GM12864 (cell line): ENCODE measurements around the gene TAF6.
A peak's percentile ranks its signal among the peaks of the same experiment; 100 is the strongest.

ENCODE experiments used
- DNase-seq: peaks from one replicate; pipeline ENCODE4 v3.0.0-alpha.2; 2011; ENCODE audit warnings: low read depth
- H3K4me3 ChIP-seq: 2 replicates; pipeline ENCODE4 v1.5.1; 2011; ENCODE audit warnings: mild to moderate bottlenecking, low read depth, low read length, control low read depth
- CTCF ChIP-seq: IDR thresholded peaks from 2 replicates; pipeline ENCODE4 v1.5.1; 2011; ENCODE audit warnings: low read depth, mild to moderate bottlenecking, moderate library complexity, low read length, control low read depth, inconsistent platforms; ENCODE audit errors: missing control alignments

Gene TAF6

DNA sequence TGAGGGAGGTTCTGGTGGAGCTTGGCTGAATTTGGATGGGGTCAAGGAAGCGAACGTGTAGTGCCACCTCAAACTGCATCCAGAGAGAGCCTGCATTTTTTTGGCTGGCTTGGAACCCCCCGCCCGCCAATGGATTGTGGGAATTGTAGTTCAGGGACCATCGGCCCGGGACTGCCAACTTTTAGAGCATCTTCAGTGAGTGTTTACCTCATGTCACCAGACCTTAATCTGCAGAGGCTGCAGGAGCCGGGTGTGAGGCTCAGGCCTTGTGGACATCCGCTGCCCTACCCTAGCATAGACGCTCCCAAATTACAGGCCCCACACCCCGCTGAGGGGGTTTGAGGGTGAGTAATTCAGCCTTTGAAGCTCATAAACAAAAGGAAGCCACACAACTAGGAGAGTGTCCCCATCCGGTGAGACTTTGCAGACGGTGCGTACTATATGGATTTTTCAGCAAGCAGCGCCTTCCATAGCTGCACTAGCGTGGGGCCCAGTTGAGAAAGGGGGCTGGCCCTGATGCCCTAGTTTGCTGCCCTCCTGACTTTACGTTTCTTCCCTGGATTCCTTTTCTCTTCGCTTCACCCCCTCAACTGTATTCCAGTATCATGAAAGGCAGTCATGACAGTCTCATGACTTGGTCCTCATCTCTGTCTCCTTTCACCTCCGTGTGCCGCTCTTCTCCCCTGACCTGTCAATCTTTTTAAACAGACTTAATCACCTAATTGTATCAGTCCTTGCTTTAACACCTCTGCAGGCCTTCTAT lies 993 bp upstream of the TAF6 start:
- no peak for DNase-seq
- peak overlapping the region; percentile 71 for H3K4me3 ChIP-seq
- TF ChIP-seq CTCF: no peak

DNA sequence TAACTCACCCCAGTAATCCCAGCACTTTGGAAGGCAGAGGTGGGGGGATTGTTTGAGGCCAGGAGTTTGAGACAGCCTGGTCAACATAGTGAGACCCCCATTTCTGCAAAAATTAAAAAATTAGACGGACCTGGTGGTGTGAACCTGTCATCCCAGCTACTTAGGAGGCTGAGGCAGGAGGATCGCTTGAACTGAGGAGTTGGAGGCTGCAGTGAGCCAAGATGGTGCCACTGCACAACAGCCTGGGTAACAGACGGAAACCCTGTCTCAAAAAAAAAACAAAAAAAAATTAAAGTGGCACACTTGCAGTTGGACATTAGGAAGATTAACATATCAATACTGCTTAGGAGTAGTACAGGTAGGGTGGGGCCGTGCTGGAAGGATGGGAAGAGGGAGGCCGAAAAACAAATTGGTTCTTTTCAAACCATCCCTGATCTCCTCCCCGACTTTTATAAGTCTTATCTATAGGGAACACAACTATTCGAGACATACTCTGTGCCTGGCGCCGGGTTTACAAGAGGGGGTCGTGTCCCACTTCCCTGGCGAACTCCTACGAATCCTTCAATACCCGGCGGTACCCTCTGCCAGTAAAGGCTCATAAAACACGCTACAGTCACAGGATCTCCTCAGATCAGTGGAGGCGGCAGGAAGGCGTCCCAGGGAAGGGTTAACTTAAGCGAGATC lies 628 bp downstream of the TAF6 start:
- peak overlapping the region; percentile 71 for H3K4me3 ChIP-seq
- DNase-seq: no peak
- TF ChIP-seq CTCF: no peak

GRCh38 chr7:100115026-100115425 lies 4.1 kb downstream of the TAF6 start:
- no peak overlapping the region for H3K4me3 ChIP-seq
- DNase-seq: no peak
- no peak for TF ChIP-seq CTCF

DNA sequence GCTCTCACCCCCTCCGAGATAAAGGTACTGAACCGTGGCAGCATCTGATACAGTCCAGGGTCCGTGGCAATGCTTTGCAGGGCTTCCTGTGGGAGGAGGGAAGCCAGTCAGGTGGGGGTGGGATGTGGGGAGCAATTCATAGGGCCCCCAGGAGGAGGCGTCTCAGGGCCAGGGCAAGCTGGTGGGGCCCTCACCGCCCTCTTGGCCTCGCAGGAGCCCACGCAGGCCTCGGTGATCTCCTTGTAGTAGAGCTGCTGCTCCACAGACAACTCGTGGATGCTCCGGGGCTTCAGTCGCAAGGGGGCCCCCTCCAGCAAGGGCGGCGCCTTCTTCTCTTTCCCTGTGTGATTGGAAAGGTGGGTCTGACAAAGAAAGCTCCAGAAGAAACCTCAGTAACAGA lies 7.2 kb downstream of the TAF6 start:
- peak; percentile 5 for TF ChIP-seq CTCF
- no peak for DNase-seq

DNA sequence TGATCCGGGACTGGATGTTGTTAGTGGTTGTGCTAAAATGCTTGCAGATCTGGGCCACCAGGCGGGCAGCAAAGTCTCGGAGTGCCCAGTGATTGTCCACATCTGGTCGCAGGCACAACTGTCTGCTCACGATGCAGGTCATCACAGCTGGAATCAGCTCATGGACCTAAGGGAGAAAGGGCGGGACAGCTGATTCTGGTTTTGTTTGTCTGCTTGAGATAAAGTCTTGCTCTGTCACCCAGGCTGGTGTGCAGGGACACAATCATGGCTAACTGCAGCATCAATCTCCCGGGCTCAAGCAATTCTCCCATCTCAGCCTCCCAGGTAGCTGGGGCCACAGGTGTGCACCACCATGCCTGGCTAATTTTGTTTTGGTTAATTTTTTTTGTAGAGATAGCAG lies 8.0 kb downstream of the TAF6 start:
- TF ChIP-seq CTCF: no peak
- DNase-seq: no peak
- no peak overlapping the region for H3K4me3 ChIP-seq

More for the DNA sequence above, 7.2 kb downstream of the TAF6 start:
- no peak overlapping the region for H3K4me3 ChIP-seq

DNA sequence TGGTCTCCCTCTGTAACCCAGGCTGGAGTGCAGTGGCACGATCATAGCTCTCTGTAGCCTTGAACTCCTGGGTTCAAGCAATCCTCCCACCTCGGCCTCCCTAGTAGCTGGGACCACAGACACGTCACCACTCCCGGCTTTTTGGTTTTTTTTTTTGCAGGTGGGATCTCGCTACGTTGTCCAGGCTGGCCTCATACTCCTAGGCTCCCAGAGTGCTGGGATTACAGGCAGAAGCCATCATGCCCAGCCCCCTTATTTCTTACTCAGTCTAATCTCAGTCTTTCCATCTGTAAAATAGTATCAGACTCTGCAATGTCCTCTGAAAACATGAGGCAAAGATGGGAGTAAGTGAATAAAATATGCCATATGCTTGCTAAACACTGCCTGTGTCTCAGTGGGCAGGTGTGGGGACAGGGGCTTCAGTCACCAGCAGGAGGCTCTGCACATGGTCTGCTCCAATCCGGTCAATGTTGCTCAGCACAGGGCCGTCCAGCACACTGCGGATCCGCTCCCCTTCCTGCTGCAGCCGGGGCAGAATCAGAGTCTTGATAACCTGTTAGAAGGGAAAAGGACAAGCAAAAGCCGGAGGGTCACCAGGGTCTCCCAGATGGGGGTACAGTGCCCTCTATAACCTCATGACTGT lies 9.5 kb downstream of the TAF6 start:
- no peak overlapping the region for H3K4me3 ChIP-seq
- TF ChIP-seq CTCF: no peak
- no peak for DNase-seq
